HG03064 (cell line): Measurements from ENCODE around the gene GNPTAB.

ENCODE experiments used
- ATAC-seq: cut with Tn5 transposase; IDR thresholded peaks from one replicate; pipeline ENCODE4 v1.9.1; 2021; ENCODE audit warnings: low read depth; ENCODE audit not compliant: unreplicated experiment

GNPTAB gene

DNA sequence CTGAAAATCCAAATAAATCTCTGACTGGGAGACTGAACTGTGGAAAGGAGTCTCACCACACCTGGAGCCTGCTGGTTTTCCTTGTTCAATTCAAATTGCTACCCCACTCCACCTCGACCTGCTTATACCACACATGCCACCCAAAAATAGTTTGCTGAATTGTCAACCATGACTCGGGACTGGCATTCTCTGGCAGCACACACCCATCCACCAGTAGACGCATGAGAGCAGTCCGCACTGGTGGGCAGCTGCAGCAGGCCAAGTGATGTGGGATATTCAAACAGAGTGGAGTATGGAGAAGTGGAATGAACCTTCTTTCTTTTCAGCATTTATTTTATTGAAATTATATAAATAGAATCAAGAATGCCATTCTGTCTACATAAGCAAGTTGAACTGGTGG, 52.8 kb downstream of the GNPTAB start:
- ATAC-seq: no peak

DNA sequence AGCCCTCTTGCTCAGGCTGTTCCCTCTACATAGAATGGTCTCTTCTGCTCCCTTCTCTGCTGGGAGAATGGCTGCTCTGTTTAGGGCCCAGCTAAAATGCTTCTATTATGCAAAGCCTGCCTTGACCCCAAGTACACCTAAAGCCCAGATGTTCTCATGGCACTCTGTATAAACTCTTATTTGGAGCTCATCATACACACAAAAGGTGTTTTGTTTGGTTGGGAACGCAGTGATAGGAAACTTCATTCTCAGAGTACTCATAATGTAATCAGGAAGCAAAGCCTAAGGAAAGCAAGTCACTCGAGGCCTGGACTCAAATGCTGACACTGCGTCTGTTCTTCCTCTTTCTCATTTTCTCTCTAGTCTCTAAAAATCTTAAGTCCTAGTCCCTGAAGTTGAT, 53.3 kb downstream of the GNPTAB start:
- no peak for ATAC-seq

DNA sequence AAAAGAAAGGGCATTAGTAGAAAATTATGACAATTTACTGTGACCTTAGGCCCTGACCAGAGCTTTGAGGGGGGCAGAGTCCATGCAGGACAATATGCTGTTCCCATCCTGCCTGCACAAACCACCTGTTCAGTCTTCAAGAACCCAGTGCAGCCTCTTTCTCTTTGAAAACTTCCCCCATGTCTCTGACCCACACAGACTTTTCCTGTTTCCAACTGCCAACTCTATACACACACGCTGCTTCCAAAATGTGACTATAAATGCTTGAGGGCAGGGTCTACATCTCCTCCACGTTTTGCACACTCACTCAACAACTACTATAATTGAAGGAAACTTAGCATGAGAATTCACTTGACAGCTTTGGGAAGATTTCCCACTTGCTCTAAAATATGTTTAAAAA, 54.9 kb downstream of the GNPTAB start:
- ATAC-seq: no peak

- ATAC-seq: no peak
Measured at GRCh38 chr12:101773650-101774162, 57.1 kb downstream of the GNPTAB start.

- no peak for ATAC-seq
Measured at GRCh38 chr12:101772012-101772775, 58.6 kb downstream of the GNPTAB start.

DNA sequence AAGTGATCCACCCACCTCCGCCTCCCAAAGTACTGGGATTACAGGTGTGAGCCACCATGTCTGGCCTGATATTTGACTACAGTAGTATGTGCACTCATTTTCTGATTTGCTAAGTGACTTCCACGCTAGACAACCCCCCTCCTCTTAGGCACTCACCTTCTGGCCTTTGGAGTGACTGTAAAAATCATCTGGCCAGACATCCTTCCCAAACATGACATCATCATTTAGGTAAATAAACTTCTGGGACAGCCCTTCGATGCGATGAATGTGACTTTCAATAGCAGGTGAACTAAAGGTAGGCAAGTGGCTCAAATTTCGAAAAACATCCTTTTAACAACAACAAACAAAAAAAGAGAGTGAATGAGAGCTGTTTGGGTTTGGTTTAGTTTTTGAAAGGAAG, 60.9 kb downstream of the GNPTAB start:
- ATAC-seq: no peak

DNA sequence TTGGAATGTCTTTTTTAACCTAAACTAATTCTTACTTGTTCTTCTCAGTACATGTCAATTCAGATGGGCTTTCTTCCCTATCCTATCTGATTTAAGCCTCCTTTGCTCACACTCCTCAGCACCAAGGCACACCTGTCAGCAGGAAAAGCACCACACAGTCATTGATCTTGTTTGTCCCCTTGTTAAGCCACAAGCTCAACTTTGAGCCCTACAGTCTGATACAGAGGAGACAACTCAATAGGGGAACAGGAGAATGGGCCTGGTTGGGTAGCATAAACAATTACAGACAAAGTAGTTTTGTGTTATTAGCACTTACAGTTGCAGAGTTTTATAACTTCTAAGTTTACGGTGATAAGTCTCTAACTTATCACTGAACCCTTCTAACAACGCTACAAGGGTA, 62.0 kb downstream of the GNPTAB start:
- ATAC-seq: no peak

- ATAC-seq: no peak
Measured at GRCh38 chr12:101767537-101767936, 63.2 kb downstream of the GNPTAB start.

DNA sequence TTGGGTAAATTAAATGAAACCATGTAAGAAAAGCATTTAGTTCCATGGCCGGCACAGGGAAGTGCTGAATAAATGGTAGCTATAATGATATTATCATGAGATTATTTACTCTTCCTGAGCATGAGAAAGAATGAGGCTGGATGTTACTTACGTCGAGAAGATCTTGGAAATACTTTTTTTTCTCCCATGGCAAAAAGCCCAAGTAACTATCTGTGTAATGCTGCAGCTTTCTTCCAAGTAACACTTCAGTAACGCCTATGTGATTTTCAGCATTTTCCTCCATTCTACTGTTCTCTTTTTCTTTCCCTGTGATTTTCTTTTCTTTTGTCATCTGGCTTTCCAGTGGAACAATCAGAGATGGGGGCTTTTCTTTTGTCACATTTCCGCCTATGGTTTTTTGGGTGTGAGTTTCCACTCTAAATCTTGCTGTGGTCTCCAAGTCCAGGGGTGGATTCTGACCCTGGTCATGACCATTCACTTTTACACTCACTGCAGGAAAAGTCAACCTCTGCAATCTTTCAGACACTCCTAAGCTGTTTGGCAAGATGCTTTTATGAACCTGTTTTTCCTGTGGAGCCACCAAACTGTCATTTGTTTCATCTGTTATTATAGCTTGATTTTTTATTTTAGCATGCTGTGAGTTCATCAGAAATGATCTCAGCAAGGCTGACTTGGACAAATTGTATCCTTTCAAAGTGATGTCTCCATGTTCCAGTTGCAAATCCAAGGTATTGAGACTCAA, 66.5 kb downstream of the GNPTAB start:
- no peak for ATAC-seq

DNA sequence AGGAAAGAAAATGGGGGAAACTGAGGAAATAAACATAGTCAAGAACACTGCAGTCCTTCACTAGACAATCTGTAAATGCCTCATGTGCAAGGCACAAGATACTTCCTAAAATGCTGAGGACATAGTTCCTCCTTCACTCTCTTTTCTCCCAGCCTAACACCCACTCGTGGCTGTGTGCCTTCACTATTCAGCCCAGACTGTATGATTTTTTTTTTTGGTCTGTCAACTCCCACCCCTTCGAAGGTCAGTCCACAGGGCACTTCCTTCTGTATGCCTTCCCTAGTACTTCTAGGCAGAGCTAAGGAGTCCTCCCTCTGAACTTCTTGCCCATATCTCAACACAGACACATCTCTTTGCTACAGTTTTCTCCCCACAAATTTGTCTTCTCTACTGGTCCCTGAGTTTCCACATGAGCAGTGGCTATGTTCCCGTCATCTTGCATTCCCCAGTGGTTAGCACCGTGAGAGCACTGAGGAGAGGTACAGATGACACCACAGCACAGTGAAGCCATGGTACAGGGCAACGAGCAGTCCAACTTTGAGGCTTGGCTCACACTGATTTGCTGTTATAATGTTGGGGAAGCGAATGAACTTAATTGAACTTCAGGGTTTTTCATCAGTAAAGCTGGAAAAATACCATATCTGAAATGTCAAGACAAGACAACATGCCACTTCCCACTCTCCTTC, 67.4 kb downstream of the GNPTAB start:
- ATAC-seq: no peak

GRCh38 chr12:101761781-101762180, 69.0 kb downstream of the GNPTAB start:
- ATAC-seq: no peak

DNA sequence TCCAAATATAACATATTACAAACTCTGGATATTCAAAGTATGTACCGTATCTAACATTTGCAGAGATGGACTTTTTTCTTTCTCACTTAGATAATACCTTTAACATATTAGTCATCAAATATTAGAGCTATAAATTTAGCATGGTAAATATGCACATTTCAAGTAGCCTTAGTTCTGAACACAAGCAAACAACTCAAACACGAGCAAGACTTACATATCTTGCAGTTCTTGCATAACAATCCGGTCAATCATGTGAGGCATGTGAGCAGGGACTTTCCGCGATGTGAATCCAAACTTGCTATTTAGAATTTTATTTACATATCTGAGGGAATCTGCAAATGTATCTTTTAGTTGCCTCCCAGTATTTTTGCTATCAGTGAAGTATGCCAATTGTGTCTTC, 69.4 kb downstream of the GNPTAB start:
- ATAC-seq: no peak

GRCh38 chr12:101759396-101760047, 71.2 kb downstream of the GNPTAB start:
- no peak for ATAC-seq

- ATAC-seq: no peak
Measured at GRCh38 chr12:101750152-101750551, 80.6 kb downstream of the GNPTAB start.

GRCh38 chr12:101749657-101750056, 81.1 kb downstream of the GNPTAB start:
- no peak for ATAC-seq

GRCh38 chr12:101748907-101749306, 81.9 kb downstream of the GNPTAB start:
- no peak for ATAC-seq

DNA sequence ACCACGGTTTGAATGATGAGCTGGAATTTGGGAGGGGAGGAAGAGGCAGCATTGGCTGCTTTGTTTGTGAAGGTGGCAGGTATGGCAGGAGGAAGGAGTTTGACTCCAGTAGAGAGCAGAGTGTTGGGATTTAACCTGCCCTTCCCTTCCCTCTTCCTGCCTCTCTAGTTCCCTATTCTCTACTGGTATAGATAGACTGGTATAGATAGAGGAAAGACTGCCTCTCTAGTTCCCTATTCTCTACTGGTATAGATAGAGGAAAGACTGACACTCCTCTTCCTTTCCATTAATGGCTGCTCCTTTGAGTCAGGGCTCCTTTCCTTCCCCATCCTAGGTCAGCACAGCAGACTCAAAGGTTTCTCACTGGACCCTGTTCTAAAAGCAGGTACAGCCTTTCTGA, 83.1 kb downstream of the GNPTAB start:
- ATAC-seq: no peak

DNA sequence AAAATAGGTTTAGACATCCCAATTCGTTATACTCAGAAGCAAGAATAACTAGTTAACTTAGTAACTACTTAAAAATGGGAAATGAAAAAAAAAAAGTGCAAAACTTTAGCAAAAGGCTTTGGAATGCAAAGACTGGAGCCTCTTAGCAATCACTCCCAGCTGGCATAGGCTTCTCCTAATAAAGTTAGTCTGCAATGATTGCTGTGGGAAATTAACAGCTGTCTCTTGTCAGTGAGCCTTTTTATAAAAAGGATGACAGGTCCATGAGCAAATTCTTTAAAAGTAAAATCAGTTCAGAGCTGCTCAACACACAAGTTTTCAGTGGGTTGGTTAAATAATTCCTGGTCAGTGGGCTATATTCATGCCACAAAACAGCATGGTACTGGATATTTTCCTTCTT, 84.1 kb downstream of the GNPTAB start:
- ATAC-seq: no peak

GRCh38 chr12:101746196-101746595, 84.6 kb downstream of the GNPTAB start:
- ATAC-seq: no peak

- no peak for ATAC-seq
Measured at GRCh38 chr12:101745481-101745880, 85.3 kb downstream of the GNPTAB start.
